Measurements from ENCODE around the gene C1QTNF9B. TPM values are rescaled to one million over a fixed set of nuclear protein-coding genes. Genes with fewer than 3 reads are reported as not detected.

The C1QTNF9B gene
- total and polyA plus RNA-seq, 2 of the 8 experiments (the other 6 are each of a cell fraction or from before 2014, with no cell fraction given) = 0.11 TPM; not detected in 1

DNA sequence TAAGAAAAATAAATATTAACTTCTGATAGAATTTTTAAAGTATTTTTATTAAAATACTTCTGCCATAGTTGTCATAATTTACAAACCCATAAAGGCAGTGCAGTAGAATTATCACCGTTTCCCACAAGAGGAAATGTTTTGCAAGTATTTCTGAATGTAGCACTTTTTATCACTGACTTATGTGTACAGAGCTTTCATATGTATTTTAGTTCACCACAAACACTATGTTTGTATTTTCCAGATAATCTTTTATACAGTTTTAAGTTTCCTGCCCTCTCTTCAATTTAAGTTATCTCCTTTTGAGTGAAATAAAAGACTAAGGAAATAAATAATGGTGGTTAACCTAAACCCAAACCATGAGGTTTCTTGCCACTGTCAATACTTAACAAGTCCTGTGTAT, 32.3 kb downstream of the C1QTNF9B start:
- Histone ChIP-seq H3K36me3 (ENCODE audit: control insufficient read depth in 2 of 4, insufficient read depth in 4 of 4, low read length in 3 of 4) (no peaks in the 10 kb centered on the region; a peak in 1 of 8 replicates), H3K4me3 (ENCODE audit: extremely low read depth in 1 of 4, insufficient read depth in 2 of 4, low read depth in 3 of 4, low read length in 4 of 4) (no peak overlapping the region), H3K79me2 (ENCODE audit: control insufficient read depth in 1 of 2, insufficient read depth in 2 of 2, low read length in 2 of 2) (no peaks in the 10 kb centered on the region), H2BK20ac (ENCODE audit: low read length) (no peak overlapping the region), H3K9ac (replicated peaks in 1 of 4; ENCODE audit: extremely low read depth in 1 of 4, low read depth in 3 of 4, low read length in 3 of 4) (no peak overlapping the region), H3K4me1 (replicated peaks in 1 of 4; ENCODE audit: control insufficient read depth in 3 of 4, insufficient read depth in 4 of 4, low read length in 3 of 4) (peaks cover 0 to 2% (median 0%) of the 10 kb centered on the region in 4 experiments; a peak in 2 of 7 replicates), H3K79me1 (ENCODE audit: low read depth, low read length) (no peaks in the 10 kb centered on the region), H2AK5ac (ENCODE audit: low read depth, low read length) (no peak overlapping the region), H2BK120ac (replicated peaks; ENCODE audit: low read depth, low read length) (no peak overlapping the region), H3K4me2 (ENCODE audit: insufficient read depth in 1 of 2, low read depth in 2 of 2, low read length in 2 of 2) (no peak overlapping the region), H3K9me3 (ENCODE audit: insufficient read depth in 2 of 2, low read depth in 1 of 2, low read length in 1 of 2) (no peaks in the 10 kb centered on the region), H2BK5ac (ENCODE audit: low read depth, low read length) (no peak overlapping the region), H3K23me2 (ENCODE audit: low read depth, low read length) (no peaks in the 10 kb centered on the region), H2BK15ac (ENCODE audit: low read length) (no peak overlapping the region), H3K23ac (ENCODE audit: insufficient read length) (no peak overlapping the region), H3K4ac (replicated peaks; ENCODE audit: insufficient read length, low read depth, low read length) (no peak overlapping the region), H3K18ac (ENCODE audit: extremely low read depth, low read length) (no peak overlapping the region), H3K27me3 (replicated peaks in 1 of 4; ENCODE audit: control insufficient read depth in 3 of 4, extremely low read depth in 1 of 4, insufficient read depth in 3 of 4, low read length in 3 of 4) (no peaks in the 10 kb centered on the region), H4K8ac (ENCODE audit: extremely low read depth, insufficient read depth, low read length) (no peak overlapping the region), H4K91ac (replicated peaks; ENCODE audit: insufficient read length, low read length) (no peak overlapping the region), H3K14ac (ENCODE audit: insufficient read length) (no peak overlapping the region), H3K27ac (ENCODE audit: low read depth, low read length) (no peak overlapping the region), H2BK12ac (ENCODE audit: low read depth, low read length) (no peak overlapping the region), H3K56ac (replicated peaks; ENCODE audit: insufficient read length, low read depth, low read length) (no peak overlapping the region), H2AFZ (ENCODE audit: low read length) (no peak overlapping the region), H4K5ac (ENCODE audit: insufficient read length, low read depth, low read length) (no peak overlapping the region), H4K20me1 (replicated peaks in 1 of 2; ENCODE audit: control insufficient read depth in 1 of 2, insufficient read depth in 2 of 2, low read length in 2 of 2) (peaks cover 0 to 2% of the 10 kb centered on the region in 2 experiments)
- DNase-seq (ENCODE audit: low read depth in 1 of 2, low spot score in 2 of 2) (no peak), FAIRE-seq (no peak)
- CTCF ChIA-PET (ENCODE audit: partially characterized antibody) = no interaction called here
- 100% methylated on average over 1 of the region's 1 CpG; no CpG with 5 or more reads in 1 of the 2 experiments for WGBS, 2 experiments (ENCODE audit: extremely low coverage in 1 of 2, insufficient coverage in 1 of 2, insufficient read length in 1 of 2, insufficient replicate concordance in 2 of 2, low coverage in 1 of 2, low lambda C conversion rate in 2 of 2, missing lambda C conversion rate in 1 of 2)
- TF ChIP-seq RNF2 (IDR thresholded peaks at IDR 0.05; ENCODE audit: borderline replicate concordance, low read depth, low read length, missing control alignments, poor library complexity, severe bottlenecking) (no peak), BACH1 (IDR thresholded peaks at IDR 0.05; ENCODE audit: low read length) (no peak), CBX8 (IDR thresholded peaks at IDR 0.05; ENCODE audit: borderline replicate concordance, low read depth, low read length) (no peak), HDAC2 (IDR thresholded peaks at IDR 0.05; ENCODE audit: borderline replicate concordance in 1 of 2, low read depth in 2 of 2, low read length in 2 of 2) (no peak)
- TF ChIP-seq, protein P1, sequence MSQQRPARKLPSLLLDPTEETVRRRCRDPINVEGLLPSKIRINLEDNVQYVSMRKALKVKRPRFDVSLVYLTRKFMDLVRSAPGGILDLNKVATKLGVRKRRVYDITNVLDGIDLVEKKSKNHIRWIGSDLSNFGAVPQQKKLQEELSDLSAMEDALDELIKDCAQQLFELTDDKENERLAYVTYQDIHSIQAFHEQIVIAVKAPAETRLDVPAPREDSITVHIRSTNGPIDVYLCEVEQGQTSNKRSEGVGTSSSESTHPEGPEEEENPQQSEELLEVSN (IDR thresholded peaks at IDR 0.05) = no peak
- POLR2A ChIA-PET (ENCODE audit: partially characterized antibody) = no interaction called here
